NCI-H187 (cell line): ENCODE results near the gene TNFRSF25.

ENCODE experiments used
- DNase-seq, 2 experiments: peaks; one replicate each; lab custom pipeline; 2025; lab: John Stamatoyannopoulos, UW

The TNFRSF25 gene, protein sequence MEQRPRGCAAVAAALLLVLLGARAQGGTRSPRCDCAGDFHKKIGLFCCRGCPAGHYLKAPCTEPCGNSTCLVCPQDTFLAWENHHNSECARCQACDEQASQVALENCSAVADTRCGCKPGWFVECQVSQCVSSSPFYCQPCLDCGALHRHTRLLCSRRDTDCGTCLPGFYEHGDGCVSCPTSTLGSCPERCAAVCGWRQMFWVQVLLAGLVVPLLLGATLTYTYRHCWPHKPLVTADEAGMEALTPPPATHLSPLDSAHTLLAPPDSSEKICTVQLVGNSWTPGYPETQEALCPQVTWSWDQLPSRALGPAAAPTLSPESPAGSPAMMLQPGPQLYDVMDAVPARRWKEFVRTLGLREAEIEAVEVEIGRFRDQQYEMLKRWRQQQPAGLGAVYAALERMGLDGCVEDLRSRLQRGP

DNA sequence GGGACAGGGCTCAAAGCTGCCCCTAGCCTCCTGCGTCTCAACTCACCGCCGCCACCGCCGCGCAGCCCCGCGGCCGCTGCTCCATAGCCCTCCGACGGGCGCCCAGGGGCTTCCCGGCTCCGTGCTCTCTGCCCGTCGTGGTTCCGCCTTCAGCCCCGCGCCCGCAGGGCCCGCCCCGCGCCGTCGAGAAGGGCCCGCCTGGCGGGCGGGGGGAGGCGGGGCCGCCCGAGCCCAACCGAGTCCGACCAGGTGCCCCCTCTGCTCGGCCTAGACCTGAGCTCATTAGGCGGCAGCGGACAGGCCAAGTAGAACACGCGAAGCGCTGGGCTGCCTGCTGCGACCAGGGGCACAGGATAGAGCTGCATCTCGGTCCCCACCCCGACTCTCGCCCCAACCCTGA is at the start of gene TNFRSF25:
TNFRSF25 (minus strand) TSS at position 151 of the 400 bp plus-strand sequence; CDS start at position 85, 66 bp downstream.
- no peak for DNase-seq

DNA sequence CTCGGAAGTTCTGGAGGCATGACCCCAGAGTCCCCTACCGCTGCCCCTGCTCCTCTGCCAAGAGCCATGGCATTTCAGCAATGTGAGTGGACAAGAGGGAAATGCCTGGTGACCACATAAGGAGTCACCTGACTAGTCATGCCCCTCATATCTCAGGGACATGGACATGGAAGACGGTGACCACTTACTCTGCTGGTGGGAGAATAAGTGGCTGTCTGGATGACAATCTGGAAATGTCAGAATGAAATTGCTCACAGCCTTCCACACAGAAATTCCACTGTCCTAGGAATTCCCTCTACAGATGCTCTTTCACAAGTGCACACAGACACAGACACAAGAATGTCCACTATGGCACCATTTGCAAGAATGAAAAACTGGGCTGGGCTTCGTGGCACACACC is 49.8 kb upstream of the TNFRSF25 start:
- DNase-seq: no peak

DNA sequence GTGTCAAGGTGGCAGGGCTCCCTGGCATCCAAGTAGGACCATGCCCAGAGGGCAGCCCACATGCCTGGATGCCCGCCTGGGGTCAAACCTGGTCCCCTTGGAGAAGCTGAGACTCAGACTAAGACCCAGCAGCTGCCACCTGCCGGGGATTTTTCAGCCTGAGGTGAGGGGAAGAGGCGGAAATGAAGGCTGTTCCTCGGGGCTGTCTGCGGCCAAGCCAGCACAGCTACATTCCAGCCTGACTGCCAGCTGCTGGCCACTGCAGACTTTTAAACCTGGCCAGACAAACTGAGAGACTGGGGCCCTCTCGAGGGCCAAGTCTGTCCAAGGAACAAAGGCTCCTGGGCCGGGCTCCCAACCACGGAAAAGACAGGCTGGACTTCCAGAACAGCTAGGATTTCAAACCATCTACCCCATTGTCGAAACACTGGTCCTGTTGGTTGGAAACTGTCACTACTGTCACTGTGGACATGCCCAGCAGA is 47.4 kb upstream of the TNFRSF25 start:
- no peak for DNase-seq

DNA sequence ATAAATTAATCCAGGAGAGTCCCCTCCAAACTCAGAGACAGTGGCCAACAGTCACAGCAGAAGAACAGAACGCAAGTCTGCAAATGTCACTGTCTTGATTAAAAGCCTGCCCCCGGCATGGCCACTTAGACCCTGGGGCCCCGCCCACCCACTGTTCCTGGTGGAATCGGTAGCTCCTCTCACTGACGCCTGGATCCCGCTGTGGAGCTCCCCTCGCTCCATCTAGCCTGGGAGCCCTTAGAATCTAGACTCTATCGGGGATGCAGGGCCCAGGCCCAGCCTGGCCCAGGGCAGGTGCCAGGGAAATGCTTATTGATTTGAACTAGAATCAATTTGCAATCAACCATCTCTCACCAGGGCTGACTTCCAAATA is 46.9 kb upstream of the TNFRSF25 start:
- no peak for DNase-seq

DNA sequence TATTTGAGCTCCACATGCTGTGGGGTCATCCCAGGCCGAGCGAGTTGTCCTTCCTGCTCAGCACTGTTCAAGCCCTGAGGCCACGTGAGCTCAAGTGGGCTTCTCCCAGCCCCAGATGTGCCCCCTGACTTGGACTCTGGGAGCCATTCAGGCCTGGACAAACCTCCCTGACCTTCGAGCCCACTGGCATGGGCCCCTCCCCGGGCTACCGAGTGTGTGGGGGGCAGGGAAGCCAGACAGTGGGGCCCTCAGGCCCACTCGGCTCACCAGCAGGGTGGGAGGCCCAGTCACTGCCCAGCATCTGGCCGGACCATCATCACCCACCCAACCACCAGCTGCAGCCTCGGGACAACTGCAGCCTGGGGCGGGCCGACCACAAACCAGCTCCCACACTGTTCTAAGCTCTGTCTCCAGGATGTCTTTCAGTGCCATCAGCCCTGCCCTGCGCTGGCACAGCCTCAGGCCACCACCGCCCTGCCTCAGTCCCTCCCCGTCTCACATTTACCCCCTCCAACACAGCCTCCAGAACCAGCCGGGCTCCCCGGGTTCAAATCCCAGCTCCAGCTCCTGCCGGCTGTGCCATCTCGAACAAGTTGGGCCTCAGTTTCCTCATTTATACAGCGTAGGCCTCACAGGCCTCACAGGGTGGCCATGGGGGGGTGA is 46.4 kb upstream of the TNFRSF25 start:
- no peak for DNase-seq

DNA sequence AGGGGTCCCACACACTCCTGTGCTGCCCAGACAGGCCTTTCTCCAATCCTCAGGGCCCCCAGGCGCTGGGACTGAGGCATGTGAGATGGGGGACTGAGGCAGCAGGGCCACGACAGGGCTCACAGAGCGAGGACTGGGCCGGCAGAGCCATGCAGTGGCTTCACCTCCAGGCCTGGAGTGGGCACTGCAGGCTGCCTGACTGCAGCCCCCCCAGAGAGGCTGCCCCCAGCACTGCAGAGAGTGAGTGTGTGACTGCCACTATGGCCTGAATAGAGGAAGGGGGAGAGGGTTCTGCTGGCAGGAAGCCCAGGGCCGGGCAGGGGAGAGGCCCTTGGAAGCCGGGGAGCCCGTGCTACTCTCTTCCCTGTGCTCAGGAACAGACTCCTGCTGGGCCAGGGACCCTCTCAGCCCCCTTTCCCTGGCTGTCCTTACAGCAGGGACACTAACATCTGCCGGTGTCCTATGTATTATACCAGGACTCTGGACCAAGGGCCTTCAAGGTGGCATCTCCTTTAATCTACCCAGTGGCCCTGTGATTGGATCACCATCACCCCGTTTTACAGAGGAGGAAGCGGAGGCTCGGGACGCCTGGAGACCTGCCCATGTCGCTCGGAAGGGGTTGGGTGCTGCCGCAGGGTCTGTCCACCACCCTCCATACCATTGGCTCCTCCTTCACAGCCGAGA is 45.7 kb upstream of the TNFRSF25 start:
- no peak for DNase-seq

DNA sequence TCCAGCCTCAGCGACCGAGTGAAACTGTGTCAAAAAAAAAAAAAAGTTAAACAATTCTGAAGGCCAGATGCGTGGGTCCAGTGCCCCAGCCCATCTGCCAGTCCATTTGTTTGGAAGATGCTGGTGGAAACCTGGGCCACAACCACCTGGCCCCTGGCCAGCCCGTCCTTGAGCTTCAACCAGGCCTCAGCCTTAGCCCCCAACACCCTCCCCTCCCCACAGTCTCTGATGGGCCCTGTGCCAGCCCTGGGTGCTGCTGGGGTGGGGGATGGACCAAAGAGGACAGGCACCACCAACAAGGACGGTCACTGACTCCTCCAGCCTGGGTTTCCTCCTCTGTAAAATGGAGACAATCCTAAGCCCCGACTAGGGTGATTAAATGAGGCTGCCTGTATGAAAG is 45.1 kb upstream of the TNFRSF25 start:
- no peak for DNase-seq

DNA sequence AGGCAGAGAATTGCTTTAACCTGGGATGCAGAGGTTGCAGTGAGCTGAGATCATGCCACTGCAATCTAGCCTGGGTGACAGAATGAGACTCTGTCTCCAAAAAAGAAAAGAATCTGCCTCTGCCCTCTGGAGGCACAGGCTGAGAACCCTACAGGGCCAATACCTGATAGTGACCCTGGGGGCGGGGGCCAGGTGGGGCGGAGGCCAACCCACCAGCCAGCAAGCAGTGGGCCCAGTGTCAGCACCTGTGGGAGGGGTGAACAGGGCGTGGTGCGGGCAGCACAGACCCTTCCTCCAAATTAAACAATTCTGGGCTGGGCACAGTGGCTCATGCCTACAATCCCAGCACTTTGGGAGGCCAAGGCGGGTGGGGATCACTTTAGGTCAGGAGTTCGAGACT is 44.5 kb upstream of the TNFRSF25 start:
- DNase-seq: no peak

DNA sequence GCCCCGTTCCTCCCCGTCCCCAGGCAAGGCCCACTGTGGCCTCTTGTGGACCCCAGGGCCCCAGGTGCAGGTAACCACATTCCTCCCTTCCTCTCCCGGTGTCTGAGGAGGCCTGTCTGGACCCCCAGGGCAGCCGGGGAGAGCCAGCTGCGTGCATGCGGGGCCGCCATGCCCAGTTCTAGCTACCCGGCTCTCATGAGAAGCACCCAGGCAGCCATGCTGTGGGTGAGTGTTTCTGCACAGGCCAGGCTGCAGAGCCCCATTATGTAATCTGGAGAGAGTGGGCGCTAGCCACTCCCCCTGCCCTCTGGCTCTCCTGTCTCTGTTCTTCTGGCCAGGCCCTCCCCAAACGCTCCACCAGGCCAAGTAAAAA is 43.9 kb upstream of the TNFRSF25 start:
- DNase-seq: no peak

DNA sequence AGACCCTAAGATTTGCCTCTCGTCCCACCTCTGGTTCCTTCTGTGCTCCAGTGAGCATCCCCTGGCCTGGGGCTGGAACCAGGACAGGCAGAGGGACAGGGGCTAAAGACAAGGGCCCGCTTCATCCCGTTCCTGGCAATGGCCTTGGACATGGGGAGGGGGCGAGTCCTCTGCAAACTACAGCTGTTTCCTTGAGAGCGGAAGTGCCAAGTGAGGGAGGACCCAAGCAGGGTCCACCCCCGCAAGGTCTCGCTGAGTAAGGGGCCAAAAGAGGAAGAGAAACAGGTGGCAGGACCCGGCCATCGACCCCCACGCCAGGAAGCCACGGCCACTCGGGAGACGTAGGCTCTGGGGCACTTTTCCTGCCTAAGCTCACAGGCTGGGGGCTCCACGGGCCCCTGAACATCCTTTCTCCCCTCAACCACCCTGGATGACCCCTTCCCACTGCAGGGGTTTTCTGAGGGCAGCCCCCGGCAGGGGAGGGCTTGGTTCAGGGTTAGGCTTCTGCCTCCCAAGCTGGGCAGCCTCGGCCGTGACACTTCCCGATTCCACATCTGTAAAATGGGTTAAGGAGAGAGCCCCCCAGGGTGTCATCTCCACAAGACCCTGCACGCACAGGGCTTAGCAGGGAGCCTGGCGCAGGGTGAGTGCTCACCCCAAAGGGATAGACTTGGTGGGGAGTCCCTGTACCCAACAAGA is 43.4 kb upstream of the TNFRSF25 start:
- DNase-seq: no peak

DNA sequence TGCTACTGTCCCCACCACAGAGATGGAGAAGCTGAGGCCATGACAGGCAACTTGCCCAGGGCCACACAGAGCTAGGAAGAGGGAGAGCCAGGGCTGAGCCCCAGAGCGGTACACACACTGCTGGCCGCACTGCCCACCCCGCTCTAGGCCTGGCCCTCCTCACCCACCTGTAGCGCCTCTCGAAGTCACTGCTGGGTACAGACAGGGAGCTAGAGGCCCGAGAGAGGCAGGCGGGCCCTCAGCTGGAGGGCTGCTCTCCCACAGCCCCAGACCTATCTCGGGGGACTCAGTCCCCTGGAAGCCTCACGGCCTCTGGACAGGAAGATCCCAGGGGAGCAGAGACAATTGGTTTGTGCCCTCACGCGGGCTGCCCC is 42.8 kb upstream of the TNFRSF25 start:
- no peak for DNase-seq

DNA sequence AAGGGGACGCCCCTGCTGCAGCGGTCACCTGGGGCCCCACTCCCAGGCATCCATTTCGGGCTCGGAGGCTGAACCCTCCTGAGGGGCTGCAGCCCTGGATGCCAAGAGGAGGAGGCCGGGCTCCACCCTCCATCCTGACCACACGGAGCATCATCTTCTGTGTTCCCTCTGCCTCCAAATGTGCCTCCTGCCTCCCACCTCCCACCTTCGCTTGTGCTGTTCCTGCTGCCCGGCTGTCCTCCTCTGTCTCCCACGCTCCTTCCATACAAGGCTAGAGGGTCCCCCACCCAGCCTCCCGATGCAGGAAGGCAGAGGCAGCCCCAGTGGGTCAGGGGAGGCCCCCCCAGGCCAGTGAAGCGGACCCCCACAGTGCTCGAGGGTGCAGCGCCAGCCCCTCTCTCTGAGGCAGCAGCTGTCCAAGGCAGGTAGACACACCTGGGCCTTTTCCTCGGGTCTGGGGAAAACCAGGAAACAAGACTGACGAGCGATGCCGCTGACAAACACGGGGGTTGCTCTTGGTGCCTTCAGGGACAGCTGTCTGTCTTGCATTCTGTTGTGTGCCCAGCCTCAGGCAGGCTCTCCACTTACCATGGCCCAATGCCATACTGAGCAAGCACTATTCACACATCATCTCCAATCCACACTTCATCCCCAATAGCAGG is 42.3 kb upstream of the TNFRSF25 start:
- no peak for DNase-seq

DNA sequence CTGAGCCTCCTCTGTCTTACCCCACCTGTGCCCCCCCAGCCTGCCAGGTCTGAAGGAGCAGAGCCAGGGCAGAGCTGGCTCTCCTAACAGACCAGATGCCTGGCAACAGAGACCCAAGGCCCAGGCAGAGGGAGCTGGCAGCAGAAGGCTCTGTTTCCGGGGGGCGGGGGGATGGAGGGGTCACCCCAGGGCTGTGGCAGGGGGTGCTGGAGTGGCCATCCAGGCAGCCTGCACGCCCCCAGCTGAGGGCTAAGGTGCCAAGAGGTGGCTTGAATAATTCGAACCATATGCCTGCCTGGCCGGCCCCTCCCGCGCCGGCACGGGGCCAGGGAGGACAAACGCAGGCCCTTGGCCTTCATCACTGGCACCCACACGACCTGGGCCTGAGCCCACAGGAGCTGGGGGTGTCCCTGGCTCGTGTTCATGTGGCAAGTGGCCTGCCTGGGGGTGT is 41.5 kb upstream of the TNFRSF25 start:
- no peak for DNase-seq

DNA sequence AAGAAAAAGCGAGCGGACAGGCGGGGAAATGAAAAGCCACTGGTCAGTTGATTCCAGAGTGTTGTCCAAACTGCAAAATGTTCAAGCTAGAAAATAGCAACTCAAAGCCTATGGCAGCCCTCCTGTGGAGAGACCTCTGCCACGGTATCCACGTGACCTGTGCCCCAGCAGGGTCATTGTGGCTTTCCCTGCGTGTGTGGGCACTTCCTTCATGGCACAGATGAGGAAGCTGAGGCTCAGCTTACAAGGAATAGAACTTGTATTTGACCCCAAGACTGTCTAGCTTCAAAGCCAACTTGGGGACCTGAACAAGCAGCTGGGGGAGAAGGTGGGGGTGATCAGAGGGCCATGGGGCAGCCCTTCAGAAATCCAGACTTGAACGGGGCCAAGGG is 41.1 kb upstream of the TNFRSF25 start:
- DNase-seq: no peak

DNA sequence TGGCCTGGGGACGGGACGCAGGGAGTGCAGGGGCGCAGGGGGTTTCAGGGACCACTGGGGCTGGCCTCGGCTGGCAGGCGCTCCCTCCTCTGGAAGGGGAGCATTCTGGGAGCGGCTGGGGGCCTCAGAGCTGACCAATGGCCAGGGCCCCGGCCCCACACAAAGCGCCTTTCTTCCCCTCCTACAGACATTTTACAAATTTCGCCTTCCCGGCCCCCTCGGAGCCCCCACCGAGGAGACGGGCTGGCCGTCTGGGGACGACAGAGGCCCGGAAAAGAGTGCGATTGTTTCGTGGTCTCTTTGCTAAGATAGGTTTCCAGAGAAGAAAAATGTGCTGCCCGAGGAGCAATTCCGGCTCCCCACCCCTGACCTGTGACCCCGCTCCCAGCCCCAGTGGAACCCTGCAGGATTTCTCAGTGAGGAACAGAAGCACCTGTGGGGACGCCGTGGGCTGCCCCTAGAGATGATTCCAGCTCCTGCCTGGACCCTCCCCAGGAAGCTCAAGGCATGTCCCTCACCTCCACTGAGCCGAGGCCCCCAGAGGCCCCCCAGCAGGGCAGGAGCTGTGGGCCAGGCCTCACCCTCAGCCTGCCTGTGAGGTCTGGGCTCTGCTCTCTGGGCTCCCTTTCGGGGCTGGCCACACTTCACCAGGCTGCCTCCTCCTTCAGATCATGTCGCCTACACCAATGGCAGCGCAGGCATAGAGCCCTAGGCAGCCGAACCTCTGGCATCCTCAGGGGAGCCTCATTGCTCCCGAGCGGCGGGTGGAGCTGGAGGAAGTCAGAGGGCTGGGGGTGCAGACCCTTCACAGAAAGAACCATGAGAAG is 40.5 kb upstream of the TNFRSF25 start:
- DNase-seq: no peak

DNA sequence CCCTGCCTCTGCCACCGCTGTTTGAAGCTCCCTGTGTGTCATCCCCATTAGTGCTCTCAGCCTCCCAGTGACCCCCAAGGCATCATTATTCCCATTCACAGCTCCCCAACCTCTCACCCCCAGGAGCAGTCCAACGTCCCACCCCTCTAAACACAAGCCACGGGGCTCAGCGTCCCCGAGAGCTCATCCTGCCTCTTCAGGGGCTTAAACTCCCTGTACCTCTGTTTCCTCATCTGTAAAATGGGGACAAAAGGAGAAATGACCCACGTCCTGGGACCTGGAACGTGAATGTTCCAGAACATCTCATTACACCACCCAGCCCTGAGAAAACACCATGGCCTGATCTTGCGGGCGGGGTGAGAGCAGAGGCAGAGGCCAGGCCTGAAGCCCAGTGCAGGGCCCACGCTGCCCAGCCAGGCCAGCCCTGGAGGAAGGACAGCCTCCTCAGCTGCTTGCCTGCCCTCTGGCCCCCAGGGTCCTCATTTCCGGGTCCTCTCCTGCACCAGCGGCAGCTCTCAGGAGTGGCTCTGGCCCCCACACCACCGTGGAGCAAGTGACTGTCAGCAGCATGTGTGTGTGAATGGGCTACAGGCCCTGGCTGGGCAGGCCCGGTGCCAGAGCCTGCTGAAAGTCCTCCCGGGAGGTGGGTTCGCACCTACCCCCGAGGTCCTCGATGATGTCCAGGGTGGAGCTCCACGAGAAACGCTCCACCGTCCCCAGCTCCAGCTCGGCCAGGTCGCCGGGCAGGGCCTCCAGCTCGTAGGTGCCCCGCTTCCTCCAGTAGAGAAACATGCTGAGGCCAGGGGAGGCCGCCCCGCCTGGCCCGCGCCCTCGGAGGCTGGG is 39.6 kb upstream of the TNFRSF25 start:
- no peak for DNase-seq

DNA sequence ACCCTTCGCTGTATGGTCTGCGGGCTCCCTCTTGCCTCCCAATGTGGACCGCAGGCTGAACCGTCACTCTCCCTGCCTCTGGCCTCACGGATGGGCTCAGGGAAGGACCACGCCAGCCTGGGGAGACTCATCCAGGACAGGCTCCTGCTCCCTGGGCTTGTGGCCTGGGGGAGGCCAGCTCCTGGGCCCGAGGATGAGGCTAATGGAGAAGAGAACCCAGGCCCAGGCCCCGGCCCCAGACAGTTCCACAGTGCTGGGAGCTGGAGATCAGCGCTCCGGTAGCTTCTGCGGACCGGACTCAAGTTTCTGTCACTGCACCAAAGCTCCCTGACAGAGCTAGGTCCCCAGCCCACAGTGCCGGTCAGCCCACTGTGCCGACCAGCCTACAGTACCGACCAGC is 38.9 kb upstream of the TNFRSF25 start:
- no peak for DNase-seq

DNA sequence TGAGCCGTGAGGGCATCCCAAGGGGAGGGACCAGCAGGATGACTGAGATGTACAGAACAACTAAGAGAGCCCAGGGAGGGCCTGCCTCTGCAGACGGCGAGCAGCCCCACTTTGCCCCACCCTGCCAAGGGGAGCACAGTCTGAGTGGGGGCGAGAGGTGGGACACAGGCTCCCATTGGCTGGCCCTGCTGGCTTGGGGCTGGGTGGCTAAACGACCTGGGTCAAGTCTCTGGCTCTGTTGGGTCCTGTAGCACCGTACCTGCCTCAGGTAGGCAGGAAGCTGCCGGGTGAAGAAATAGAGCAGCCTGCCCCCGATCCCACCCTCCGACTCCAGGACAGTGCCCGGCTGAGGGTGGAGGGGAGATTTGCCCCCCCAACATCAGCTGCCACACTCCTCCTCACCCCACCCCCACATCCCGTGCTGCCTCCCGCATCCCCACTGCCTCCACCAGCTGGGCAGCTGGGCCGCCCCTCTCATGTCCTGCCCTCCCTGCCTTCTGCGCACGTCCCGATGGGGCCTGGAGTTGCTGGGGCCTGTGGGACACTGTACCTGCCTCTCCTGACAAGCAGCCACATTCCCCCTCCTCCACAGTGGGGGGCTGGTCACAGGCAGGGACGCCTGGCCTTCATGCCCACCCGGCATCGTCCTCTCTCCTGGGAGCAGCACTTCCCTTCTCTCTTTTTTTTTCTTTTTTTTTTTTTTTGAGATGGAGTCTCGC is 38.1 kb upstream of the TNFRSF25 start:
- no peak for DNase-seq
